Measurements from ENCODE around the gene FAM187B. TPM values are rescaled to one million over a fixed set of nuclear protein-coding genes. Genes with fewer than 3 reads are reported as not detected.
A peak's percentile ranks its signal among the peaks of the same experiment; 100 is the strongest.

FAM187B gene
- total RNA-seq, 1 donor from 2014 or later: not detected

- Histone ChIP-seq H3K4me2 (ENCODE audit: low read length) (peak overlapping the region; percentile 96), H3K36me3 (ENCODE audit: insufficient read depth, low read length) (peaks cover 9% of the 10 kb centered on the region), H3K27me3 (ENCODE audit: insufficient read depth, low read length) (no peaks in the 10 kb centered on the region), H3K4me3 (ENCODE audit: insufficient read depth, low read depth, low read length) (peak overlapping the region; percentile 95), H3K9ac (ENCODE audit: low read length) (peak overlapping the region; percentile 96), H4K20me1 (ENCODE audit: insufficient read depth, low read length) (peaks cover 12% of the 10 kb centered on the region), H3K9me3 (ENCODE audit: insufficient read depth, low read depth, low read length) (no peaks in the 10 kb centered on the region), H3K27ac (ENCODE audit: low read depth, low read length) (peak overlapping the region; percentile 83), H3K79me2 (ENCODE audit: insufficient read depth, low read length) (peaks cover 28% of the 10 kb centered on the region), H2AFZ (ENCODE audit: low read depth, low read length) (peak overlapping the region; percentile 75), H3K4me1 (ENCODE audit: insufficient read depth, low read length) (peaks cover 5% of the 10 kb centered on the region)
- Mint-ChIP-seq H3K9me3 (ENCODE audit: unreplicated experiment) (no peaks in the 10 kb centered on the region), H3K36me3 (ENCODE audit: low read depth, unreplicated experiment) (peaks cover 4% of the 10 kb centered on the region), H3K4me1 (ENCODE audit: low read depth, unreplicated experiment) (peaks cover 5% of the 10 kb centered on the region), H3K27ac (ENCODE audit: unreplicated experiment) (no peak overlapping the region), H3K27me3 (ENCODE audit: low read depth, unreplicated experiment) (no peaks in the 10 kb centered on the region), H3K4me3 (ENCODE audit: unreplicated experiment) (peak overlapping the region; percentile 78)
- DNase-seq (ENCODE audit: low read depth): no peak
- TF ChIP-seq CTCF (IDR thresholded peaks at IDR 0.05; ENCODE audit: insufficient read depth, low read depth, low read length): no peak
- no peak for TF ChIP-seq EZH2 (IDR thresholded peaks at IDR 0.05; ENCODE audit: insufficient read depth, low read length)
- no peak for FAIRE-seq
Measured at GRCh38 chr19:35266520-35267352, 38.2 kb upstream of the FAM187B start.

GRCh38 chr19:35265900-35266519 is 37.5 kb upstream of the FAM187B start:
- H3K4me3 ChIP-seq (ENCODE audit: insufficient read depth, low read depth, low read length): no peak overlapping the region

More at GRCh38 chr19:35265900-35266519, 37.5 kb upstream of the FAM187B start:
- Mint-ChIP-seq H3K4me3 (ENCODE audit: unreplicated experiment) (peak overlapping the region; percentile 78), H3K27ac (ENCODE audit: unreplicated experiment) (no peak overlapping the region), H3K4me1 (ENCODE audit: low read depth, unreplicated experiment) (peaks cover 5% of the 10 kb centered on the region), H3K36me3 (ENCODE audit: low read depth, unreplicated experiment) (no peaks in the 10 kb centered on the region), H3K27me3 (ENCODE audit: low read depth, unreplicated experiment) (no peaks in the 10 kb centered on the region), H3K9me3 (ENCODE audit: unreplicated experiment) (no peaks in the 10 kb centered on the region)
- Histone ChIP-seq H3K79me2 (ENCODE audit: insufficient read depth, low read length) (peaks cover 28% of the 10 kb centered on the region), H3K4me2 (ENCODE audit: low read length) (no peak overlapping the region), H4K20me1 (ENCODE audit: insufficient read depth, low read length) (peaks cover 9% of the 10 kb centered on the region), H3K9ac (ENCODE audit: low read length) (no peak overlapping the region), H2AFZ (ENCODE audit: low read depth, low read length) (no peak overlapping the region), H3K36me3 (ENCODE audit: insufficient read depth, low read length) (peaks cover 6% of the 10 kb centered on the region), H3K27ac (ENCODE audit: low read depth, low read length) (no peak overlapping the region), H3K9me3 (ENCODE audit: insufficient read depth, low read depth, low read length) (no peaks in the 10 kb centered on the region), H3K4me1 (ENCODE audit: insufficient read depth, low read length) (peaks cover 5% of the 10 kb centered on the region), H3K27me3 (ENCODE audit: insufficient read depth, low read length) (no peaks in the 10 kb centered on the region)
- no peak for TF ChIP-seq CTCF (IDR thresholded peaks at IDR 0.05; ENCODE audit: insufficient read depth, low read depth, low read length)
- no peak for TF ChIP-seq EZH2 (IDR thresholded peaks at IDR 0.05; ENCODE audit: insufficient read depth, low read length)
- DNase-seq (ENCODE audit: low read depth) (no peak), FAIRE-seq (no peak)

Measured in astrocyte (in vitro differentiated cells and primary cell).